GM12874 (cell line): Measurements from ENCODE around the gene IST1.

ENCODE experiments used
- TF ChIP-seq, protein P1 (sequence below): IDR thresholded peaks from 2 replicates; pipeline ENCODE4 v1.5.1; 2011; ENCODE audit warnings: low read depth, mild to moderate bottlenecking, control low read depth, low read length, moderate library complexity; ENCODE audit not compliant: insufficient read depth

IST1 gene

DNA sequence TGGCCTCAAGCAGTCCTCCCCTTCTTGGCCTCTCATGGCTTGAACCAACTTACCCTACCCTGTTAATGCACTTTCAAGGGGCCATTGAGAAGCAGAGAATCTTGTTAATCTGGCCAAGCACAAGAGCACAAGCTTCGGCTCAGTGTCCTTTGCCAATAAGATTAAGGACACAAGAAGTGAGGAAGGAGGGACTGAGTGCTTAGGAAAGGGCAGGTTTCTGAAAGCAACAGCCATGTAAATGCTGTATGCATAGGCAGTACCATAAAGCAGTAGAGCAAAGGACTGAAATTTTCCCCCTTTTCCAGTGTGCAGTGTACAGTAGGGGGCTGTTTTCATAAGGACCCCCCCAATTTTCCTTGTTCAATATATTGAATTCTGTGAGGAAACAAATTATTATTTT, 37.7 kb downstream of the IST1 start:
- TF ChIP-seq, protein P1, sequence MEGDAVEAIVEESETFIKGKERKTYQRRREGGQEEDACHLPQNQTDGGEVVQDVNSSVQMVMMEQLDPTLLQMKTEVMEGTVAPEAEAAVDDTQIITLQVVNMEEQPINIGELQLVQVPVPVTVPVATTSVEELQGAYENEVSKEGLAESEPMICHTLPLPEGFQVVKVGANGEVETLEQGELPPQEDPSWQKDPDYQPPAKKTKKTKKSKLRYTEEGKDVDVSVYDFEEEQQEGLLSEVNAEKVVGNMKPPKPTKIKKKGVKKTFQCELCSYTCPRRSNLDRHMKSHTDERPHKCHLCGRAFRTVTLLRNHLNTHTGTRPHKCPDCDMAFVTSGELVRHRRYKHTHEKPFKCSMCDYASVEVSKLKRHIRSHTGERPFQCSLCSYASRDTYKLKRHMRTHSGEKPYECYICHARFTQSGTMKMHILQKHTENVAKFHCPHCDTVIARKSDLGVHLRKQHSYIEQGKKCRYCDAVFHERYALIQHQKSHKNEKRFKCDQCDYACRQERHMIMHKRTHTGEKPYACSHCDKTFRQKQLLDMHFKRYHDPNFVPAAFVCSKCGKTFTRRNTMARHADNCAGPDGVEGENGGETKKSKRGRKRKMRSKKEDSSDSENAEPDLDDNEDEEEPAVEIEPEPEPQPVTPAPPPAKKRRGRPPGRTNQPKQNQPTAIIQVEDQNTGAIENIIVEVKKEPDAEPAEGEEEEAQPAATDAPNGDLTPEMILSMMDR = no peak

DNA sequence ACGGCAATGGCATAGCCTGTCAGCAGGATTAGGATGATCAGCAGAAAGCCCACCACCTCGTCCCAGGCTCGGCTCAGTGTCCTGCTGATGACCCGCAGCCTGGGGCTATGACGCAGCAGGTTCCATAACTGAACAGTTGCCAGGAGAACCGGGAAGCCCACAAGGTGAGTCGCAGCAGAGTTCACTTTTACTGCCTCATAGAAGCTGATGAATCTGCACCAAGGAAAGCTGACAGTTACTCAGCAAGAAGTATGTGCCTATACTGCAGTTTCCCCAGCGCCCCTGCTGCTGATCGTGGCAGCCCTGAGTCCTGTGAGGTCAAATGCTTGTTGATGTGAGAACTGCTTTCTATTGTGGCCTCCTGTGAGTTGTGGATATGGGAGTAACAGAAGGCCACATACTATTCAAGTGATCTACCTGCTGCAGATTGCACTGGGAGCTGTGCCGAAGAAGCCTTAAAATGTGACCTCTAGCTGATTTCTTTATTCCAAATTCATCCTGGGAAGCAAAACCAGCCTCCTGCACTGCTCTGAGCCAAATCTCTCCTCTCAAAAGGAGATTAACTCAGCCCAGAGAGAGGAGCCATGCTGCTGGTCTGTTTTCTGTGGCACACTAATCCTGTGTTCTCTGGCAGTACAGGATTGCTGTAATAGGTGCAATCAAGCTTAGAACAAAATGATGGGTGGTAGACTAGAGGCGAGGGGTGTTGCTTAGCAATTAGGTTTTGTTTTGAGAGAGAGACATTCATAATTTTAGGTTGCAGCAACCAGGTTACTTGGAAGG, 38.8 kb downstream of the IST1 start:
- TF ChIP-seq, protein P1 = no peak

DNA sequence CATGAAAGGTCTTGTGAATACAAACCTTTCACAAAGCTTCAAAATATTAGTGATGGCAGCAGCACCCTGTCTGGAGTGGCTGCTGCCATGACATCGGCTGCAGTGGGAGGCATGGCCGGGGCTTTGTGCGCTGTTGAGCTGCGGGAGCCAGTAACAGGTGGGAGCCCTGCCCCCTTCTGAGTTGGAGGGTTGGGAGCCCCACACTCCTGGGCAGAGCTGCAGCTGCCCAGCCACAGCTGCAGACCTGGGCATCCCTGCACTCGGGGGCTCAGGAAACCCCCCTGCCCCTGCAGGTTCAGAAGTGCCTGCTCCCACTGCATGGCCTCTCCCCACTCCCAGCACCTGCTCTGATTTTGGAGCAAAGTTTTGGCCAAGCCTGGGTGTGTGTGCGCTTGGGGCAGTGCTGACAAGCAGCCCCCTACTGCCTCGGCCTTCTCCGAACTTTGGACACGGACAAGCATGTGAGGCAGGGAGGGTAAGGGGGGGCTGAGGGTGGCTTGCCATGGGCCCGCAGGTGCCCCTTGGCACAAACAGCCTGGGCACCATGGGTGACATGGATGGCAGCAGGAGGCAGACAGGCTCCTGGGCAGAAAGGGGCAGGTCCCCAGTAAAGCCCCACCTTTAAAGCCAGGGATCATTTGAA, 42.7 kb downstream of the IST1 start:
- TF ChIP-seq, protein P1 = no peak

DNA sequence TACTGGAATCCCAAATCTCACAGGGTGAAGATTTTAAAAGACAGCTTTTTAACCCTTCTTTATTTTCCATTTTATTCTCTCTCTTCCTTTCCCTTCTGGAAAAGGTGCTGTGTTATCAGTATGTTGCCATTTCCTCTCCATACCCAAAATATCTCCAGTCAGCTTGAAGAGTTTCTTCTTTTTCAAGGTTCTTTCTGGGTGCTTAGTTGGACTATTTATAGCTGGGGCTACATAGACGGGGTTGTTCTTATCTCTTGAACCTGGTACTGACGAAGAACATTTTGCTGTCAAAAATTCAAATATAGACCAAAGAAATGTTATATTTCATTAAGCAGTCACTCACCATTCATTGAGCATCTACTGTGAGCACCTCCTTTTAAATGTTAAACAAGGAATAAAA, 48.6 kb downstream of the IST1 start:
- TF ChIP-seq, protein P1 = no peak

DNA sequence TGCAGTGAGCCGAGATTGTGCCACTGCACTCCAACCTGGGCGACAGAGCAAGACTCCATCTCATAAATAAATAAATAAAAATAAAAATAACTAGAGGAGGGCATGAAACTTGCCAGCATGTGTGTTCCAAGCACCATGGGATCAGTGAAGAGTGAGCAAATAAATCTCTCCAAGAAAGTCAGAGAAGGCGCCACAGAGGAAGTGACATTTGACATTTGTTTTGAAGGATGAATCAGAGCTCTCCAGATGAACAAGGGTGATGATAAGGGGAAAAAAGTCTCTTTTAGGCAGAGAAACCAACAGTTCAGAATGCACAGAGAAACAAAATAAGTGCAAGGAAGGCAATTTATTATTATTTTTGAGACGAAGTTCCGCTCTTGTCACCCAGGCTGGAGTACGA, 50.3 kb downstream of the IST1 start:
- TF ChIP-seq, protein P1 = no peak

DNA sequence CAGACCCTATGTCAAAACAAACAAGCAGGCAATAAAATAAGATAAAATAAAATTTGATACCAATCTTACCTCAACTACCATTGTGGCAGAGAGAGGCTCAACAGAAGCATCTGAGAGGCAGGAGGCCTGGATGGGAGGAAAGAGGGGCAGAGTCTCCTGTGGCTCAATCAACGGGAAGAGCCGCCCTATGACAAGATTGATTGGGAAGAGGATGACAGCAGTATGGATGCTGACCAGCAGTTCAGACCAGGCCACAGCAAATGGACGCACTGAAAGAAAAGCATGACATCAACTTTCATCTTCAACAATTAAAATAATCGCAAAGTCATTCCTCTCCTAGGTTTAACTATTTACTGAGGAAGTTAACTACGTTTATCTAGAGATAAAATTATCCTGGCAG, 57.5 kb downstream of the IST1 start:
- TF ChIP-seq, protein P1 = no peak

DNA sequence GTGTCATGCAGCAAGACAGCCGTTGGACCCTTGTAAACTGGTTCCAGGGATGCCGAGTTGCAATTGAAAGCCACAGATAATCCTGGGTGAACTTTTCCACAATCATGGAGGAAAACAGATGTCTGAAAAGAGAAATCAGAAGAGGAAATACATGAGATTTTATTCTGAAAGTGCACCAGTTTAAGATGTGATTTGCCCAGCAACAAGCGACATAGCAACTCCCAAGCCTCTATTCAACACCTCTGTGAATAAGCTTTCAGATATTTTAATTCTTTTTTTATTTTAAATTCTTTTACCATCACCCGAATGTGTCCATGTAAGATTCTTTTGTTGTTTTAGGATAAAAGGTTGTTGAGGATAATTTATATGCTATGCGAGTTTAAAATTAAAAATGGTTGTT, 58.8 kb downstream of the IST1 start:
- TF ChIP-seq, protein P1 = no peak
